Esophagus squamous epithelium (tissue), 5 donors: ENCODE measurements around the gene NMT1. TPM values are rescaled to one million over a fixed set of nuclear protein-coding genes. Genes with fewer than 3 reads are reported as not detected.

ENCODE experiments used
- DNase-seq: peaks from one replicate; lab custom pipeline; 2025; lab: John Stamatoyannopoulos, UW
- H3K27ac ChIP-seq, 4 donors: fragments of 200-600 bp; sonication (generic); one replicate each; pipeline ENCODE4 v1.5.1; 2016 to 2019; ENCODE audit warnings: mild to moderate bottlenecking in 1 of 4
- H3K27me3 ChIP-seq, 4 donors: fragments of 200-600 bp; sonication (generic); 1 replicate in 3 of 4; 2 replicates in 1 of 4; pipeline versions ENCODE4 v1.5.1 to v1.6.0; 2017 to 2021; ENCODE audit warnings: antibody characterized with exemption in 1 of 4
- H3K36me3 ChIP-seq, 3 donors: fragments of 200-600 bp; sonication (generic); one replicate each; pipeline ENCODE4 v1.5.1; 2016 to 2019
- H3K4me1 ChIP-seq, 3 donors: fragments of 200-600 bp; sonication (generic); one replicate each; pipeline ENCODE4 v1.5.1; 2017 to 2019
- H3K4me3 ChIP-seq, 4 donors: fragments of 200-600 bp; sonication (generic); 1 replicate in 3 of 4; 2 replicates in 1 of 4; pipeline ENCODE4 v1.5.1; 2016 to 2019; ENCODE audit warnings: mild to moderate bottlenecking in 2 of 4, moderate library complexity in 1 of 4
- H3K9me3 ChIP-seq, 3 donors: fragments of 200-600 bp; sonication (generic); one replicate each; pipeline ENCODE4 v1.5.1; 2016 to 2019
- CTCF ChIP-seq, 6 experiments: fragments of 450-650 bp in 4 of 6; fragments of 200-600 bp in 2 of 6; sonication (generic) in 2 of 6; IDR thresholded peaks; one replicate each; pipeline ENCODE4 v1.5.1; 2016 to 2019; ENCODE audit warnings: antibody characterized with exemption in 6 of 6, mild to moderate bottlenecking in 4 of 6, moderate library complexity in 4 of 6
- POLR2A ChIP-seq, 4 donors: fragments of 450-650 bp; IDR thresholded peaks; one replicate each; pipeline ENCODE4 v1.6.1; 2017; ENCODE audit warnings: antibody characterized with exemption in 4 of 4, mild to moderate bottlenecking in 4 of 4, moderate library complexity in 3 of 4
- WGBS, 2 donors: methylation state at CpG; one replicate each; pipeline ENCODE4 v1.1.5; 2018; 5-methylcytosine and 5-hydroxymethylcytosine counted together
- intact Hi-C: fragments of 100-400 bp; cut with DNase I; formaldehyde crosslinking; loops from one replicate; pipeline ENCODE4 v1.15.0; 2022
- total RNA-seq, 4 donors: library from RNA; depleted of rRNA; stranded (reverse); fragments of >200 nt; gene quantifications; one replicate each; pipeline ENCODE4 v1.1.0, GENCODE V29; 2016
- donor health status: DM: yes; HTN: yes; CAD: no.

The NMT1 gene
- total RNA-seq, 4 donors from 2014 or later, result 54.6 to 66.2 (median 57.8) TPM

GRCh38 chr17:45146592-45146889 lies 85.4 kb downstream of the NMT1 start:
- Histone ChIP-seq H3K4me3 (peak overlapping the region in 3 of 4 donors; percentile 68 to 90 (median 76)), H3K36me3 (no peaks in the 10 kb centered on the region), H3K27ac (peak overlapping the region; percentile 96 to 99 (median 97)), H3K9me3 (no peaks in the 10 kb centered on the region), H3K4me1 (peaks cover 21 to 61% (median 29%) of the 10 kb centered on the region in 3 donors), H3K27me3 (no peaks in the 10 kb centered on the region)
- no peak for DNase-seq
- WGBS, 2 donors, result 69 to 71% methylated on average over 4 of the region's 4 CpGs
- no peak for TF ChIP-seq CTCF (IDR thresholded peaks at IDR 0.05)
- TF ChIP-seq POLR2A (IDR thresholded peaks at IDR 0.05), result no peak
- intact Hi-C loops, result no loop called here

GRCh38 chr17:45146890-45147580 lies 85.9 kb downstream of the NMT1 start:
- no peaks in the 10 kb centered on the region for H3K9me3 ChIP-seq
- intact Hi-C loops, result no loop called here
- peak overlapping the region; percentile 96 to 99 (median 97) for H3K27ac ChIP-seq
- no peaks in the 10 kb centered on the region for H3K36me3 ChIP-seq
- DNase-seq, result no peak
- peak overlapping the region; percentile 47 to 90 (median 72) for H3K4me3 ChIP-seq
- TF ChIP-seq POLR2A (IDR thresholded peaks at IDR 0.05) (peak in 1 of 4 donors; percentile 10), CTCF (IDR thresholded peaks at IDR 0.05) (no peak)
- H3K27me3 ChIP-seq, result no peaks in the 10 kb centered on the region
- peaks cover 24 to 66% (median 34%) of the 10 kb centered on the region in 3 donors for H3K4me1 ChIP-seq
- WGBS, 2 donors, result 6 to 13% methylated on average over 16 to 17 of the region's 29 CpGs

- intact Hi-C loops, result no loop called here
- Histone ChIP-seq H3K4me1 (peaks cover 24 to 72% (median 40%) of the 10 kb centered on the region in 3 donors), H3K9me3 (no peaks in the 10 kb centered on the region), H3K4me3 (peak overlapping the region; percentile 47 to 90 (median 72)), H3K27me3 (no peaks in the 10 kb centered on the region), H3K27ac (peak overlapping the region; percentile 96 to 99 (median 97)), H3K36me3 (no peaks in the 10 kb centered on the region)
- DNase-seq, result no peak
- TF ChIP-seq POLR2A (IDR thresholded peaks at IDR 0.05), result peak in 1 of 4 donors; percentile 51
- peak in 3 of 6 experiments; percentile 21 to 38 (median 22) for TF ChIP-seq CTCF (IDR thresholded peaks at IDR 0.05)
- WGBS, 2 donors, result 0% methylated on average over 28 to 32 of the region's 38 CpGs
These were observed 86.6 kb downstream of the NMT1 start for GRCh38 chr17:45147581-45148182.

- peak; percentile 96 for DNase-seq
- intact Hi-C loops, result no loop called here
- TF ChIP-seq POLR2A (IDR thresholded peaks at IDR 0.05), result peak; percentile 81 to 99 (median 98)
- peak in 1 of 6 experiments; percentile 31 for TF ChIP-seq CTCF (IDR thresholded peaks at IDR 0.05)
- H3K27me3 ChIP-seq, result no peaks in the 10 kb centered on the region
- peak within 1 kb of the TSS; percentile 53 to 90 (median 72) for H3K4me3 ChIP-seq
- WGBS, 2 donors, result 0 to 1% methylated on average over 25 to 53 of the region's 58 CpGs
- H3K4me1 ChIP-seq, result peaks cover 23 to 74% (median 38%) of the 10 kb centered on the region in 3 donors
- no peaks in the 10 kb centered on the region for H3K36me3 ChIP-seq
- no peaks in the 10 kb centered on the region for H3K9me3 ChIP-seq
- peak within 1 kb of the TSS; percentile 96 to 99 (median 97) for H3K27ac ChIP-seq
These were observed 87.3 kb downstream of the NMT1 start, which contains the start of gene HEXIM1 for GRCh38 chr17:45148183-45149036. HEXIM1 (plus strand) TSS chr17:45148475; CDS start chr17:45149191, 716 bp downstream.
